Glutamatergic neuron (in vitro differentiated cells): ENCODE measurements around the gene ZNF70. TPM values are rescaled to one million over a fixed set of nuclear protein-coding genes. Genes with fewer than 3 reads are reported as not detected.

ENCODE experiments used
- DNase-seq: peaks from one replicate; pipeline ENCODE4 v3.0.0; 2022
- H3K27ac Mint-ChIP-seq: one replicate; pipeline ENCODE4 v1.8.0; 2020; ENCODE audit warnings: mild to moderate bottlenecking, mixed read lengths, inconsistent platforms; ENCODE audit not compliant: unreplicated experiment
- H3K27me3 Mint-ChIP-seq: one replicate; pipeline ENCODE4 v1.8.0; 2020; ENCODE audit warnings: mild to moderate bottlenecking, moderate library complexity, mixed read lengths, inconsistent platforms; ENCODE audit not compliant: unreplicated experiment
- H3K36me3 Mint-ChIP-seq: one replicate; pipeline ENCODE4 v1.8.0; 2020; ENCODE audit warnings: mild to moderate bottlenecking, mixed read lengths, inconsistent platforms; ENCODE audit not compliant: unreplicated experiment
- H3K4me1 Mint-ChIP-seq: one replicate; pipeline ENCODE4 v1.8.0; 2020; ENCODE audit warnings: mild to moderate bottlenecking, low read depth, mixed read lengths, inconsistent platforms; ENCODE audit not compliant: unreplicated experiment
- H3K4me3 Mint-ChIP-seq: one replicate; pipeline ENCODE4 v1.8.0; 2020; ENCODE audit warnings: mild to moderate bottlenecking, mixed read lengths, inconsistent platforms; ENCODE audit not compliant: unreplicated experiment
- H3K9me3 Mint-ChIP-seq: one replicate; pipeline ENCODE4 v1.8.0; 2020; ENCODE audit warnings: mild to moderate bottlenecking, moderate library complexity, mixed read lengths, inconsistent platforms; ENCODE audit not compliant: unreplicated experiment
- CTCF ChIP-seq: fragments of 200-600 bp; sonication (generic); IDR thresholded peaks from one replicate; pipeline ENCODE4 v1.5.0; 2021; ENCODE audit not compliant: partially characterized antibody, unreplicated experiment
- total RNA-seq: library from RNA; stranded (reverse); fragmentation: NEBNext Ultra II Directional; extraction: Animal tissue kit (Norgen Biotek cat#: 25700); gene quantifications from one replicate; pipeline ENCODE4 v1.2.1, GENCODE V29; 2021; ENCODE audit not compliant: unreplicated experiment

The ZNF70 gene
- total RNA-seq, 1 donor from 2014 or later: 9.0 TPM

GRCh38 chr22:23779731-23780130 is 28.8 kb upstream of the ZNF70 start:
- H3K27me3 Mint-ChIP-seq: peaks cover 16% of the 10 kb centered on the region
- no peak for DNase-seq
- no peak for TF ChIP-seq CTCF
- H3K4me3 Mint-ChIP-seq: no peak overlapping the region
- peaks cover 1% of the 10 kb centered on the region for H3K9me3 Mint-ChIP-seq
- H3K27ac Mint-ChIP-seq: no peak overlapping the region
- peaks cover 7% of the 10 kb centered on the region for H3K4me1 Mint-ChIP-seq
- H3K36me3 Mint-ChIP-seq: peaks cover 3% of the 10 kb centered on the region

GRCh38 chr22:23779083-23779482 is 28.2 kb upstream of the ZNF70 start:
- peaks cover 7% of the 10 kb centered on the region for H3K4me1 Mint-ChIP-seq
- peaks cover 16% of the 10 kb centered on the region for H3K27me3 Mint-ChIP-seq
- no peak for TF ChIP-seq CTCF
- H3K36me3 Mint-ChIP-seq: peaks cover 3% of the 10 kb centered on the region
- peaks cover 1% of the 10 kb centered on the region for H3K9me3 Mint-ChIP-seq
- H3K4me3 Mint-ChIP-seq: no peak overlapping the region
- no peak overlapping the region for H3K27ac Mint-ChIP-seq
- DNase-seq: no peak

- Mint-ChIP-seq H3K36me3 (peaks cover 3% of the 10 kb centered on the region), H3K27me3 (peaks cover 16% of the 10 kb centered on the region), H3K4me3 (no peak overlapping the region), H3K27ac (no peak overlapping the region), H3K9me3 (peaks cover 1% of the 10 kb centered on the region), H3K4me1 (peaks cover 7% of the 10 kb centered on the region)
- TF ChIP-seq CTCF: no peak
- DNase-seq: no peak
These were observed 27.6 kb upstream of the ZNF70 start for GRCh38 chr22:23778577-23778900.

- no peak for TF ChIP-seq CTCF
- H3K27ac Mint-ChIP-seq: no peak overlapping the region
- peaks cover 12% of the 10 kb centered on the region for H3K4me1 Mint-ChIP-seq
- H3K4me3 Mint-ChIP-seq: no peak overlapping the region
- H3K36me3 Mint-ChIP-seq: peaks cover 3% of the 10 kb centered on the region
- H3K27me3 Mint-ChIP-seq: peaks cover 20% of the 10 kb centered on the region
- H3K9me3 Mint-ChIP-seq: peaks cover 7% of the 10 kb centered on the region
- DNase-seq: no peak
These were observed 27.1 kb upstream of the ZNF70 start for GRCh38 chr22:23777776-23778576.

GRCh38 chr22:23775779-23776375 is 25.0 kb upstream of the ZNF70 start:
- Mint-ChIP-seq H3K4me3 (no peak overlapping the region), H3K27ac (no peak overlapping the region), H3K27me3 (peaks cover 18% of the 10 kb centered on the region), H3K36me3 (peaks cover 3% of the 10 kb centered on the region), H3K9me3 (peaks cover 7% of the 10 kb centered on the region), H3K4me1 (peaks cover 10% of the 10 kb centered on the region)
- no peak for TF ChIP-seq CTCF
- DNase-seq: no peak
